ENCODE data around the gene USP37. TPM values are rescaled to one million over a fixed set of nuclear protein-coding genes. Genes with fewer than 3 reads are reported as not detected.

The USP37 gene
- polyA plus RNA-seq, 2 of the 4 experiments (the other 2 are of a cell fraction) = 5.1 to 12.8 TPM

- ATAC-seq (no peak), FAIRE-seq (no peak), DNase-seq (ENCODE audit: low read depth in 1 of 2, low spot score in 1 of 2) (no peak)
- no peak for TF ChIP-seq FOSL2 (IDR thresholded peaks at IDR 0.05)
- no peak for TF ChIP-seq FOSL2 (CRISPR knock-in tag; IDR thresholded peaks at IDR 0.05)
- no peak for TF ChIP-seq REST (IDR thresholded peaks at IDR 0.05)
- TF ChIP-seq CTCF (IDR thresholded peaks at IDR 0.05) = no peak
- no peak for TF ChIP-seq CBX2 (IDR thresholded peaks at IDR 0.05; ENCODE audit: borderline replicate concordance, low read depth)
- TF ChIP-seq CHD2 (IDR thresholded peaks at IDR 0.05; ENCODE audit: low read length, partially characterized antibody) = no peak
- no peak for TF ChIP-seq RCOR1 (IDR thresholded peaks at IDR 0.05; ENCODE audit: low read depth, low read length)
- TF ChIP-seq, protein P1, sequence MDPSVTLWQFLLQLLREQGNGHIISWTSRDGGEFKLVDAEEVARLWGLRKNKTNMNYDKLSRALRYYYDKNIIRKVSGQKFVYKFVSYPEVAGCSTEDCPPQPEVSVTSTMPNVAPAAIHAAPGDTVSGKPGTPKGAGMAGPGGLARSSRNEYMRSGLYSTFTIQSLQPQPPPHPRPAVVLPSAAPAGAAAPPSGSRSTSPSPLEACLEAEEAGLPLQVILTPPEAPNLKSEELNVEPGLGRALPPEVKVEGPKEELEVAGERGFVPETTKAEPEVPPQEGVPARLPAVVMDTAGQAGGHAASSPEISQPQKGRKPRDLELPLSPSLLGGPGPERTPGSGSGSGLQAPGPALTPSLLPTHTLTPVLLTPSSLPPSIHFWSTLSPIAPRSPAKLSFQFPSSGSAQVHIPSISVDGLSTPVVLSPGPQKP (IDR thresholded peaks at IDR 0.05; ENCODE audit: low read depth, low read length) = no peak
- TF ChIP-seq ZFP36 (IDR thresholded peaks at IDR 0.05; ENCODE audit: borderline replicate concordance, partially characterized antibody) = no peak
- TF ChIP-seq HDAC2 (IDR thresholded peaks at IDR 0.05) = no peak
- TF ChIP-seq, protein P2, sequence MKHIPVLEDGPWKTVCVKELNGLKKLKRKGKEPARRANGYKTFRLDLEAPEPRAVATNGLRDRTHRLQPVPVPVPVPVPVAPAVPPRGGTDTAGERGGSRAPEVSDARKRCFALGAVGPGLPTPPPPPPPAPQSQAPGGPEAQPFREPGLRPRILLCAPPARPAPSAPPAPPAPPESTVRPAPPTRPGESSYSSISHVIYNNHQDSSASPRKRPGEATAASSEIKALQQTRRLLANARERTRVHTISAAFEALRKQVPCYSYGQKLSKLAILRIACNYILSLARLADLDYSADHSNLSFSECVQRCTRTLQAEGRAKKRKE (CRISPR knock-in tag; IDR thresholded peaks at IDR 0.05; ENCODE audit: low read depth) = no peak
- no peak for TF ChIP-seq JUNB (IDR thresholded peaks at IDR 0.05)
- TF ChIP-seq ZSCAN20 (CRISPR knock-in tag; IDR thresholded peaks at IDR 0.05) = no peak
- no peak for TF ChIP-seq PBX3 (IDR thresholded peaks at IDR 0.05)
- no peak for TF ChIP-seq TFCP2L1 (CRISPR knock-in tag; IDR thresholded peaks at IDR 0.05)
- TF ChIP-seq POLR2A (IDR thresholded peaks at IDR 0.05; ENCODE audit: low read length) = no peak
- TF ChIP-seq CEBPB (IDR thresholded peaks at IDR 0.05) = no peak
- no peak for TF ChIP-seq MAFK (IDR thresholded peaks at IDR 0.05; ENCODE audit: partially characterized antibody)
- TF ChIP-seq KDM5A (IDR thresholded peaks at IDR 0.05) = no peak
- TF ChIP-seq CHD4 (IDR thresholded peaks at IDR 0.05; ENCODE audit: borderline replicate concordance) = no peak
- TF ChIP-seq HOXB13 (CRISPR knock-in tag; IDR thresholded peaks at IDR 0.05; ENCODE audit: low read depth) = no peak
- 80% methylated on average over 10 of the region's 10 CpGs for WGBS (ENCODE audit: missing lambda C conversion rate)
- Histone ChIP-seq H3K9me3 (no peaks in the 10 kb centered on the region), H3K4me3 (no peak overlapping the region), H3K4me2 (no peak overlapping the region), H3K4me1 (no peaks in the 10 kb centered on the region), H3K27ac (no peak overlapping the region)
- POLR2A ChIA-PET = no interaction called here
- CTCF ChIA-PET = interaction anchor here (0.6 to 2.5 kb wide), 2 partner anchors 29 to 41 kb away, joined by 3 to 7 read pairs; no protein-coding TSS in a partner anchor
Observed at GRCh38 chr2:218425531-218425930, 142.6 kb downstream of the USP37 start.
